HepG2 (cell line): ENCODE results near the gene CACNA1G. TPM values are rescaled to one million over a fixed set of nuclear protein-coding genes. Genes with fewer than 3 reads are reported as not detected.

Experiments
- EEA1 ChIP-seq: sonication (generic); formaldehyde crosslinking; IDR thresholded peaks from 2 replicates; pipeline ENCODE4 v1.5.1; 2020; ENCODE audit warnings: mild to moderate bottlenecking, missing genetic modification reagents, borderline replicate concordance
- HDAC6 ChIP-seq: fragments of 200-600 bp; sonication (generic); IDR thresholded peaks from 2 replicates; pipeline ENCODE4 v1.7.0; 2017; ENCODE audit warnings: mild to moderate bottlenecking, antibody characterized with exemption, low read length, low read depth
- IKZF4 ChIP-seq: sonication (generic); formaldehyde crosslinking; IDR thresholded peaks from 2 replicates; pipeline ENCODE4 v1.5.1; 2020; ENCODE audit warnings: borderline replicate concordance, mild to moderate bottlenecking, low read depth, missing genetic modification reagents; ENCODE audit errors: not compliant biosample characterization
- MTF1 ChIP-seq: sonication (generic); formaldehyde crosslinking; IDR thresholded peaks from 2 replicates; pipeline ENCODE4 v1.5.0; 2020; ENCODE audit warnings: missing genetic modification reagents
- NR2F2 ChIP-seq: IDR thresholded peaks from 2 replicates; pipeline ENCODE4 v1.6.1; 2012; ENCODE audit warnings: low read depth, inconsistent platforms, borderline replicate concordance
- PAWR ChIP-seq: sonication (generic); formaldehyde crosslinking; IDR thresholded peaks from 2 replicates; pipeline ENCODE4 v1.4.0; 2020; ENCODE audit warnings: missing genetic modification reagents, mild to moderate bottlenecking, borderline replicate concordance
- TCF12 ChIP-seq, 2 experiments: fragments of 450-650 bp in 1 of 2; sonication (generic) in 1 of 2; formaldehyde crosslinking in 1 of 2; IDR thresholded peaks; 2 replicates each; pipeline versions ENCODE4 v1.6.1 to v1.8.0; 2017 to 2022; ENCODE audit warnings: antibody characterized with exemption in 1 of 2, mild to moderate bottlenecking in 1 of 2, missing genetic modification reagents in 1 of 2, moderate library complexity in 1 of 2
- TCF7 ChIP-seq: sonication (generic); IDR thresholded peaks from 2 replicates; pipeline ENCODE4 v1.6.1; 2016; ENCODE audit warnings: antibody characterized with exemption, low read depth
- TEAD2 ChIP-seq: sonication (generic); formaldehyde crosslinking; IDR thresholded peaks from 2 replicates; pipeline ENCODE4 v1.9.0; 2021; ENCODE audit warnings: missing genetic modification reagents
- TP53 ChIP-seq: sonication (generic); formaldehyde crosslinking; conservative IDR thresholded peaks from 2 replicates; pipeline ENCODE4 v1.4.0; 2020; ENCODE audit warnings: missing genetic modification reagents
- ZBTB1 ChIP-seq: sonication (generic); formaldehyde crosslinking; IDR thresholded peaks from 2 replicates; pipeline ENCODE4 v1.4.0; 2020; ENCODE audit warnings: missing genetic modification reagents, borderline replicate concordance
- ZNF232 ChIP-seq: sonication (generic); formaldehyde crosslinking; IDR thresholded peaks from 2 replicates; pipeline ENCODE4 v1.4.0; 2020; ENCODE audit warnings: missing genetic modification reagents, borderline replicate concordance
- ZNF256 ChIP-seq: sonication (generic); formaldehyde crosslinking; conservative IDR thresholded peaks from 2 replicates; pipeline ENCODE4 v1.4.0; 2020; ENCODE audit warnings: missing genetic modification reagents
- ZNF451 ChIP-seq: sonication (generic); formaldehyde crosslinking; IDR thresholded peaks from 2 replicates; pipeline ENCODE4 v1.5.0; 2020; ENCODE audit warnings: mild to moderate bottlenecking, missing genetic modification reagents
- polyA plus RNA-seq, 8 experiments: library from polyadenylated mRNA; depleted of rRNA in 3 of 8; stranded (reverse) in 7 of 8; unstranded in 1 of 8; fragments of >200 nt; fragmentation: Illumina TruSeq in 4 of 8; extraction: Trizol in 4 of 8; gene quantifications; 2 replicates each; pipeline versions ENCODE4 v1.2.1 to v1.2.3, GENCODE V29; 2011 to 2016; ENCODE audit warnings: low read depth in 4 of 8, missing spikeins in 1 of 8, mixed read lengths in 1 of 8; ENCODE audit not compliant: insufficient read depth in 1 of 8
- total RNA-seq, 5 experiments: library from RNA; depleted of rRNA; stranded (reverse); fragments of >200 nt; fragmentation: Illumina TruSeq; extraction: Trizol; gene quantifications; 2 replicates each; pipeline ENCODE4 v1.2.3, GENCODE V29; 2016; ENCODE audit warnings: low read depth in 1 of 5
- TF ChIP-seq, protein P1 (sequence below): sonication (generic); formaldehyde crosslinking; IDR thresholded peaks from 2 replicates; pipeline ENCODE4 v1.4.0; 2020; ENCODE audit warnings: mild to moderate bottlenecking, missing genetic modification reagents
- TF ChIP-seq, protein P2 (sequence below): sonication (generic); formaldehyde crosslinking; IDR thresholded peaks from 2 replicates; pipeline ENCODE4 v1.4.0; 2020; ENCODE audit warnings: missing genetic modification reagents
- TF ChIP-seq, protein P3 (sequence below): sonication (generic); formaldehyde crosslinking; IDR thresholded peaks from 2 replicates; pipeline ENCODE4 v1.4.0; 2020; ENCODE audit warnings: missing genetic modification reagents, borderline replicate concordance

Gene CACNA1G
- total and polyA plus RNA-seq, 2 of the 13 experiments (the other 11 are each of a cell fraction or from before 2014, with no cell fraction given) = 0.02 TPM; not detected in 1

DNA sequence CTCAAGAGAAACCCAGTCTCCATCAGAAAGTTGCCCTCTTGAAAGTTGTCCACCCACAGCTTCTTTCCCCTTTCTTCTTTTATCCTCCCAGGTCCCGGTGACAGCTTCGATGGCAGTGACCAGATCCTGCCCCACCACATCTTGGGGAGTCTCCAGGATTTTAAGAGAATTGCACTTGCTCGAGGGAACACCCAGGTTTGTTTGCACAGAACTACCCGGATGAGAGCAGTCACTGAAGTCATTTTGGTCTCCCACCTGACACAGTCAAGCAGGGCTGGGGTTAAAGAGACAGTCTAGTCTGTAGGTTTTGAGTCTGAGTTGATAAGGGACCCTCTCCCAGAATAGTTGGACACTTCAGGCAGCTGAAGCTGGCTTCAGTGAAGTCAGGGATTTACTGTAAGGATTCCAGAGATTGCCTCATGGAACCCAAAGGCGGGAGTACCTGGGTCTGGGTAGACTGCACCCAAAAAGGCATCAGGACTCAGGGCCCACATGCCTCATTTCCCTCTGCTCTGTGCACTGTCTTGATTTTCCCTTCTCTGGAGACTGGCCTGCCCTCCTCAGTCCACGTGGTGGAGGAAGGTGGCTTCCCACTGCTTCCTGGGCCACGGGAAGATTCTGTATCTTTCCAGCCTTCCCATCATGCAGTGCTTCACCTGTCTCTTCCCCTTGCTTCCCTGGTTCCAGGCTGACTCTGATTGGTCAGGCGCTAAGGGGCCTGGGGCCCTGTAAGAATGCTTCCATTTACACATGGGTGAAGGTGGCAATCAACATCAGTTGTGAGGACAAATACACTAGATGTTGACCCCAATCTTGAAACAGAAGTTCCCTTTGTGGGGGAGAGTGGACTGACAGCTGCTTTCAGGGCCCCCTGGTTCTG, 42.8 kb upstream of the CACNA1G start (continued):
- TF ChIP-seq, protein P1, sequence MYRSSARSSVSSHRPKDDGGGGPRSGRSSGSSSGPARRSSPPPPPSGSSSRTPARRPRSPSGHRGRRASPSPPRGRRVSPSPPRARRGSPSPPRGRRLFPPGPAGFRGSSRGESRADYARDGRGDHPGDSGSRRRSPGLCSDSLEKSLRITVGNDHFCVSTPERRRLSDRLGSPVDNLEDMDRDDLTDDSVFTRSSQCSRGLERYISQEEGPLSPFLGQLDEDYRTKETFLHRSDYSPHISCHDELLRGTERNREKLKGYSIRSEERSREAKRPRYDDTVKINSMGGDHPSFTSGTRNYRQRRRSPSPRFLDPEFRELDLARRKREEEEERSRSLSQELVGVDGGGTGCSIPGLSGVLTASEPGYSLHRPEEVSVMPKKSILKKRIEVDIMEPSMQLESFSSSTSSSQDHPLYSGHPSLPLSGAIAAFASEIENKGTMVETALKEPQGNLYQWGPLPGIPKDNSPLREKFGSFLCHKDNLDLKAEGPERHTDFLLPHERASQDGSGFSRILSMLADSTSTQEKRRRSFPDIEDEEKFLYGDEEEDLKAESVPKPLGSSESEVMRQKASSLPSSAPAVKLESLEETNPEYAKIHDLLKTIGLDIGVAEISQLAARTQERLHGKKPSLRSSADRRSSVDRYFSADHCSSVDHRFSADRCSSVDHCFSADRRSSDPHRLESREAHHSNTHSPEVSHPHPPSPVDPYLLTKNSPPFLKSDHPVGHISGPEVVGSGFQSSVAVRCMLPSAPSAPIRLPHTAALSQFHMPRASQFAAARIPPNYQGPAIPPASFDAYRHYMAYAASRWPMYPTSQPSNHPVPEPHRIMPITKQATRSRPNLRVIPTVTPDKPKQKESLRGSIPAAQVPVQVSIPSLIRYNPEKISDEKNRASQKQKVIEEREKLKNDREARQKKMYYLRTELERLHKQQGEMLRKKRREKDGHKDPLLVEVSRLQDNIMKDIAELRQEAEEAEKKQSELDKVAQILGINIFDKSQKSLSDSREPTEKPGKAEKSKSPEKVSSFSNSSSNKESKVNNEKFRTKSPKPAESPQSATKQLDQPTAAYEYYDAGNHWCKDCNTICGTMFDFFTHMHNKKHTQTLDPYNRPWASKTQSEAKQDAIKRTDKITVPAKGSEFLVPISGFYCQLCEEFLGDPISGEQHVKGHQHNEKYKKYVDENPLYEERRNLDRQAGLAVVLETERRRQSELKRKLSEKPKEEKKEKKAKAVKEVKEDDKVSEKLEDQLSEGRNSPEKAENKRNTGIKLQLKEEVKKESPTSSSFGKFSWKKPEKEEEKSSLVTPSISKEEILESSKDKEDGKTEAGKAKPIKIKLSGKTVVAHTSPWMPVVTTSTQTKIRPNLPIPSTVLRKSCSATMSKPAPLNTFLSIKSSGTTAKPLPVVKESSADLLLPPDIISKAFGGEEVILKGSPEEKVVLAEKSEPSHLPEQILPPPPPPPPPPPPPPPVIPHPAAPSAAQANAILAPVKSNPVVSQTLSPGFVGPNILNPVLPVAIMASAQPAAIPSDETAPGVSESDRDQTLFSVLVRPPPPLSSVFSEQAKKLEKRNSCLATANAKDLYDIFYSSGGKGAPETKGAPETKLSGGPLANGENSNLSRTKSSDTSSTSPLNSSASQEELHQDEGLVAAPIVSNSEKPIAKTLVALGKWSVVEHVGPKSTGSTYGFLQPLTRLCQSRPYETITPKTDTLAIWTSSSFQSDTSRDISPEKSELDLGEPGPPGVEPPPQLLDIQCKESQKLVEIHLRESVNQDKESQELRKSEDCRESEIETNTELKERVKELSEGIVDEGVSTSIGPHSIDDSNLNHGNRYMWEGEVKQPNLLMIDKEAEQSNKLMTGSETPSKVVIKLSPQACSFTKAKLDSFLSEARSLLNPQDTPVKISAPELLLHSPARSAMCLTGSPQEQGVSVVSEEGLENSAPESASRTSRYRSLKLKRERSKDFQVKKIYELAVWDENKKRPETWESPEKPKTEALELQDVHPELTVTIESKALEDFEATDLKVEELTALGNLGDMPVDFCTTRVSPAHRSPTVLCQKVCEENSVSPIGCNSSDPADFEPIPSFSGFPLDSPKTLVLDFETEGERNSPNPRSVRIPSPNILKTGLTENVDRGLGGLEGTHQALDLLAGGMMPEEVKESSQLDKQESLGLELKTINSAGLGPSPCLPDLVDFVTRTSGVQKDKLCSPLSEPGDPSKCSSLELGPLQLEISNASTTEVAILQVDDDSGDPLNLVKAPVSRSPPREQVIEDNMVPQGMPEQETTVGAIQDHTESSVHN (CRISPR knock-in tag) = no peak
- TF ChIP-seq MTF1 (CRISPR knock-in tag) (no peak), ZNF256 (no peak), EEA1 (CRISPR knock-in tag) (no peak), TCF12 (IDR thresholded peaks at IDR 0.05) (no peak), TCF12 (CRISPR knock-in tag; IDR thresholded peaks at IDR 0.05) (no peak), NR2F2 (no peak), TP53 (no peak), TCF7 (no peak), TEAD2 (CRISPR knock-in tag) (0 out of 2 replicates have a peak, but pooled peaks have one; percentile 69), ZBTB1 (no peak), ZNF232 (CRISPR knock-in tag) (no peak), HDAC6 (no peak), ZNF451 (CRISPR knock-in tag) (no peak), IKZF4 (no peak), PAWR (CRISPR knock-in tag) (no peak)
- TF ChIP-seq, protein P2, sequence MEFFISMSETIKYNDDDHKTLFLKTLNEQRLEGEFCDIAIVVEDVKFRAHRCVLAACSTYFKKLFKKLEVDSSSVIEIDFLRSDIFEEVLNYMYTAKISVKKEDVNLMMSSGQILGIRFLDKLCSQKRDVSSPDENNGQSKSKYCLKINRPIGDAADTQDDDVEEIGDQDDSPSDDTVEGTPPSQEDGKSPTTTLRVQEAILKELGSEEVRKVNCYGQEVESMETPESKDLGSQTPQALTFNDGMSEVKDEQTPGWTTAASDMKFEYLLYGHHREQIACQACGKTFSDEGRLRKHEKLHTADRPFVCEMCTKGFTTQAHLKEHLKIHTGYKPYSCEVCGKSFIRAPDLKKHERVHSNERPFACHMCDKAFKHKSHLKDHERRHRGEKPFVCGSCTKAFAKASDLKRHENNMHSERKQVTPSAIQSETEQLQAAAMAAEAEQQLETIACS (CRISPR knock-in tag) = no peak
- TF ChIP-seq, protein P3, sequence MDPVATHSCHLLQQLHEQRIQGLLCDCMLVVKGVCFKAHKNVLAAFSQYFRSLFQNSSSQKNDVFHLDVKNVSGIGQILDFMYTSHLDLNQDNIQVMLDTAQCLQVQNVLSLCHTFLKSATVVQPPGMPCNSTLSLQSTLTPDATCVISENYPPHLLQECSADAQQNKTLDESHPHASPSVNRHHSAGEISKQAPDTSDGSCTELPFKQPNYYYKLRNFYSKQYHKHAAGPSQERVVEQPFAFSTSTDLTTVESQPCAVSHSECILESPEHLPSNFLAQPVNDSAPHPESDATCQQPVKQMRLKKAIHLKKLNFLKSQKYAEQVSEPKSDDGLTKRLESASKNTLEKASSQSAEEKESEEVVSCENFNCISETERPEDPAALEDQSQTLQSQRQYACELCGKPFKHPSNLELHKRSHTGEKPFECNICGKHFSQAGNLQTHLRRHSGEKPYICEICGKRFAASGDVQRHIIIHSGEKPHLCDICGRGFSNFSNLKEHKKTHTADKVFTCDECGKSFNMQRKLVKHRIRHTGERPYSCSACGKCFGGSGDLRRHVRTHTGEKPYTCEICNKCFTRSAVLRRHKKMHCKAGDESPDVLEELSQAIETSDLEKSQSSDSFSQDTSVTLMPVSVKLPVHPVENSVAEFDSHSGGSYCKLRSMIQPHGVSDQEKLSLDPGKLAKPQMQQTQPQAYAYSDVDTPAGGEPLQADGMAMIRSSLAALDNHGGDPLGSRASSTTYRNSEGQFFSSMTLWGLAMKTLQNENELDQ (CRISPR knock-in tag) = no peak
